BJ (cell line): ENCODE data around the gene GPR137B. TPM values are rescaled to one million over a fixed set of nuclear protein-coding genes. Genes with fewer than 3 reads are reported as not detected.

Source experiments
- CTCF ChIA-PET: fragments of 350-600 bp; formaldehyde crosslinking; extraction: SDS; loops from one replicate; lab custom pipeline; 2021; ENCODE audit warnings: antibody characterized with exemption, inconsistent platforms; lab: Yijun Ruan, JAX
- POLR2A ChIA-PET: fragments of 300-600 bp; sonication (Branson Sonifier 250); formaldehyde crosslinking; extraction: SDS; loops from one replicate; lab custom pipeline; 2021; ENCODE audit warnings: antibody characterized with exemption; lab: Charles Lee
- DNase-seq: peaks from one replicate; pipeline ENCODE4 v3.0.0-alpha.2; 2011; ENCODE audit warnings: low read depth
- H3K27me3 ChIP-seq: 2 replicates; pipeline ENCODE4 v1.6.0; 2011; ENCODE audit warnings: low read length; ENCODE audit not compliant: control insufficient read depth, insufficient read depth
- H3K36me3 ChIP-seq: 2 replicates; pipeline ENCODE4 v1.5.1; 2011; ENCODE audit warnings: low read length; ENCODE audit not compliant: control insufficient read depth, insufficient read depth
- H3K4me3 ChIP-seq: 2 replicates; pipeline ENCODE4 v1.5.1; 2011; ENCODE audit warnings: low read depth, mild to moderate bottlenecking, control low read depth, low read length
- CTCF ChIP-seq: IDR thresholded peaks from 2 replicates; pipeline ENCODE4 v1.5.1; 2011; ENCODE audit warnings: low read depth, mild to moderate bottlenecking, control low read depth, inconsistent platforms, low read length, moderate library complexity; ENCODE audit not compliant: insufficient read depth
- polyA plus RNA-seq: library from polyadenylated mRNA; depleted of rRNA; stranded (reverse); fragments of >200 nt; gene quantifications from 2 replicates; pipeline ENCODE4 v1.2.3, GENCODE V29; 2011

GPR137B gene
- polyA plus RNA-seq, 1 experiment, result 7.8 TPM

- ChIA-PET POLR2A (no interaction called here), CTCF (interaction anchor here (0.6 to 5.8 kb wide), 12 partner anchors 9 to 1458 kb away, joined by 3 to 40 read pairs (median 3); partner anchors contain the start of gene HEATR1)
- Histone ChIP-seq H3K4me3 (no peak overlapping the region), H3K36me3 (no peaks in the 10 kb centered on the region), H3K27me3 (no peaks in the 10 kb centered on the region)
- no peak for DNase-seq
- TF ChIP-seq CTCF, result peak; percentile 73
Measured at GRCh38 chr1:236103646-236104218, 38.6 kb upstream of the GPR137B start.

DNA sequence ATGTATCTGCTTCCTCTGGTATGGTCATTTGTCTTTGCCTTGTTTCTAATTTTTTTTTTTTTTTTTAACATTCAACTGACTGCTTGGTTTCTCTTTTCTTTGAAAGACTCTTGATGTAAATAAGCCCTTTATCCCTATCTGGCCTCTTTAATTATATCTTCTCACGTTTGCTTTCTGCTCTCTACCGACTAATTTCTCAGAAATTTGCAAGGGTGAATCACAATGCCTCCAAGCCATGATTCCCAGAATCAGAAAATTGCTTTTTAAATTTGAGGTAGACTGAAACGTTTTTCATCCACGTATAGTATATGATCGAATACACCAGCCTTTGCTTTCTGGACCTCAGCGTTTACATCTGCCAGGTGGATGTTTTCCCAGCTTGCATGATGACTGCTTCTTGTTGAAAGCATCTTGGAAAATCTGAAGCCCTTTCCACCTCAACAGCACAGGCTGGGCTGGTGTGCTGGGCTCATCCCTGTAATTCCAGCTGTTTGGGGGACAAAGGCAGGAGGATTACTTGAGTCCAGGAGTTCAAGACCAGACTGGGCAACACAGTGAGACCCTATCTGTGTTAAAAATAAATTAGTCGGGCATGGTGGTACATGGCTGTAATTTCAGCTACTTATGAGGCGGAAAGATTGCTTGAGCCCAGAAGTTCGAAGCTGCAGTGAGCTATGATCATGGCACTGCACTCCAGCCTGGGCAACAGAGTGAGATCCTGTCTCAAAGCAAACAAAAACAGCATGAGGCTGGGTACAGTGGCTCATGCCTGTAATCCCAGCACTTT, 35.0 kb upstream of the GPR137B start:
- no peak overlapping the region for H3K4me3 ChIP-seq
- CTCF ChIA-PET, result interaction anchor here (2.2 to 5.8 kb wide), 2 partner anchors 13 to 383 kb away, joined by 6 to 40 read pairs; no protein-coding TSS in a partner anchor
- POLR2A ChIA-PET, result no interaction called here
- no peak for TF ChIP-seq CTCF
- DNase-seq, result no peak
- H3K36me3 ChIP-seq, result no peaks in the 10 kb centered on the region
- no peaks in the 10 kb centered on the region for H3K27me3 ChIP-seq

DNA sequence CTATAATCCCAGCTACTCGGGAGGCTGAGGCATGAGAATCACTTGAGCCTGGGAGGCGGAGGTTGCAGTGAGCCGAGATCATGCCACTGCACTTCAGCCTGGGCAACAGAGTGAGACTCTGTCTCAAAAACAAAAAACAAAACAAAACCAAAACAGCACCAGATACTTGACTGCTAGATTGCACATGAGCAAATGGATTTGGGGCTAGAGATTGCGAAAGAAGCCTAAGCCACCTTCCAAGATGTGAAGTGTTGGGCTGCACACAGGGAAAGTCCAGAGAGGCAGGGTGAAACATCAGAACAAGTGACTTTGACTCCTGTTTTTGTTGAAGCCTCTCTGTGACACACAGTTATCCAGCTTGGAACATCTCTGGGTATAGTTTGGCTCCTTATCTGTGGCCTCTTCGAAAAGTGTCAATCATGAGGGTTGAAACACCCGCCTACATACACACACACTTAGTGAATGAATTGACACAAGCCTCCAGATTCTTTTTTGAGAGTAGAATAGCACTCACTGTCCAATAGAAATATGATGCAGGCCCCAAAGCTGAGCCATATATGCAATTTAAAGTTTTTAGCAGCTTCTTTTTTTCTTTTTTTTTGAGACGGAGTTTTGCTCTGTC, 34.2 kb upstream of the GPR137B start:
- no peak for DNase-seq
- H3K36me3 ChIP-seq, result no peaks in the 10 kb centered on the region
- ChIA-PET CTCF (interaction anchor here (0.6 to 5.8 kb wide), 4 partner anchors 9 to 569 kb away, joined by 3 to 40 read pairs (median 4); no protein-coding TSS in a partner anchor), POLR2A (no interaction called here)
- H3K27me3 ChIP-seq, result no peaks in the 10 kb centered on the region
- no peak for TF ChIP-seq CTCF
- no peak overlapping the region for H3K4me3 ChIP-seq

DNA sequence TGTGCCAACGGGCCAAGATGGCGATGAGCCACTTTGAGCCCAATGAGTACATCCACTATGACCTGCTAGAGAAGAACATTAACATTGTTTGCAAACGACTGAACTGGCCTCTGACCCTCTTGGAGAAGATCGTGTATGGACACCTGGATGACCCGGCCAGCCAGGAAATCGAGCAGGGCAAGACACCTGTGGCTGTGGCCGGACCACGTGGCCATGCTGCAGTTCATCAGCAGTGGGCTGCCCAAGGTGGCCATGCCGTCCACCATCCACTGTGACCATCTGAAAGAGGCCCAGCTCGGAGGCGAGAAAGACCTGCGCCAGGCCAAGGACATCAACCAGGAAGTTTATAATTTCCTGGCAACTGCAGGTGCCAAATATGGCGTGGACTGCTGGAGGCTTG, 32.2 kb upstream of the GPR137B start:
- ChIA-PET CTCF (interaction anchor here (1.0 to 1.9 kb wide), 6 partner anchors 14 to 403 kb away, joined by 3 to 5 read pairs (median 3); no protein-coding TSS in a partner anchor), POLR2A (no interaction called here)
- TF ChIP-seq CTCF, result no peak
- no peaks in the 10 kb centered on the region for H3K36me3 ChIP-seq
- no peak for DNase-seq
- no peak overlapping the region for H3K4me3 ChIP-seq
- H3K27me3 ChIP-seq, result no peaks in the 10 kb centered on the region
